GM11168 (cell line): ENCODE measurements around the gene PDGFB.

Experiments used
- in situ Hi-C: fragments of 300-500 bp; cut with MboI; formaldehyde crosslinking; loops from one replicate; pipeline ENCODE4 v1.12.0; 2022; ENCODE audit warnings: low sequenced_read_pairs; ENCODE audit not compliant: unreplicated experiment

Gene PDGFB

GRCh38 chr22:39278040-39278439, 33.3 kb upstream of the PDGFB start:
- in situ Hi-C loops = no loop called here

- in situ Hi-C loops = no loop called here
Observed at GRCh38 chr22:39277142-39277607, 32.4 kb upstream of the PDGFB start.

DNA sequence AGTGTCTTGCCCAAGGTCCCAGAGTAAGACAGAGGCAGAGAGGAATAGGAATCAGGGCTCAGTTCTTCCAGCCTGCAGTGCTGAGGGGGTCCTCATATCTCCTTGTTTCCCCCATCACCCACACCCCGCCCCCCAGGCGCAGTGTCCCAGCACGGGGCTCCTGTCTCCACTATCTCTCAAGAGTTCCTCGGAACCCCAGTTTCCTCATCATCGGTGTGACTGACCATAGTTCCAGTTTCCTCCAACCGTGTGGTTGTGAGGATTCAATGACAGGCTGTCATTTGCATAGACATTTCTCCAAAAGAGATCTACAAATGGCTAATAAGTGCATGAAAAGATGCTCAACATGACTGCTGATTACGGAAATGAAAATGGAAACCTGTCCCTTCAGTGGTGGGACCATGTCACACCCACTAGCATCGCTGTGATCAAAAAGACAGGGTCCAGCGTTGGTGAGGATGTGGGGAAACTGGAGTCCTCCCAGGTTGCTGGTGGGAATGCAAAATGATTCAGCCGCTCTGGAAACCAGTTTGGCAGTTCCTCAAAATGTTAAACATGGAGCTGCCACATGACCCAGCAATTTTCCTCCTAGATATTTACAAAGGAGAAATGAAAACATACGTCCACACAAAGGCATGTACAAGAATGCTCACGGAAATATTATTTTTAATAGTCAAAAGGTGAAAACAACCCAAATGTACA, 31.8 kb upstream of the PDGFB start:
- in situ Hi-C loops = no loop called here

GRCh38 chr22:39275814-39276439, 31.1 kb upstream of the PDGFB start:
- in situ Hi-C loops = no loop called here

DNA sequence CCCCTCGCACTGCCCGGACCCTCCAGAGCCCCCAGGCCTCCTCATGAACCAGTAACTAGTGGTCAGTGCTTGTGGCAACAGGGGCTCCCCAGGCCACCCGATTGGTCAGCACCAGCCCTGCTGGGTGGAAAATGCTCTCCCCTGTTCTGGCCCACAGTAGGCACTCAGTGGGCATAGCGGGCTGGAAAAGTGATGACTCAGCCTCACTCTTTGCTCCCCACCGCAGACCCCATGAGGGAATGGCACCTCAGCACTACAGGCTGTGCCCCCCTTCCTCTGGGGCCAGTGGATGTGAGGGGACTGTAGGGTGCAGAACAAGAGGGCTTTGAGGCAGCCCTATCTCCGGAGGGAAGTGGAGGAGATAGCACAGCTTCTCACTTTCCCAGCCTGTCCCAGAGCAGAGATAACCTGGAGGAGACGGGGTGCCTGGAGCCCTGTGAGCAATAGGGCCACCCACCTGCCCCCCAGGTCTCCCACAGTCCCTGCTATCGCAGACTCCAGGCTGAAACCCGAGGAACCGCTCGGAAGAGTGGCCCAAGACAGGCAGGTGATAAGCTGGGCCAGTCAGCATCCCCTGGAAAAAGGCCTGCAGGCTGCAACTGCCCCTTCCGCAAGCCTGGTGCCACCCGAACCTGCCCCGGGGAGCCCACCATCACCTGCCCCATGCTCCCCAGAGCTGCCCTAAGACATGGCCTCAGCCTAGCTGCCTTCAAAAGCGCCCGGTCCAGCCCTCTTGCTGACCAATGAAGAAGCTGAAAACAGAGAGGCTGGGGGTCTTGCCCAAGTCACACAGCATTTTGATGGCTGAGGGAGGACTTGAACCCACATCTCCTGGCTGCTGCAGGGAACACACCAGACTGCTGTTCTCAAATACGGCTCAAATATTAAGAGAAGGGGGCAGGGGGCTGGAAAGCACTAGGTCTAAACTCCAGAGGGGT, 29.4 kb upstream of the PDGFB start:
- in situ Hi-C loops = no loop called here

GRCh38 chr22:39270792-39271191, 26.0 kb upstream of the PDGFB start:
- in situ Hi-C loops = no loop called here

- in situ Hi-C loops = no loop called here
Observed at GRCh38 chr22:39270280-39270679, 25.5 kb upstream of the PDGFB start.

DNA sequence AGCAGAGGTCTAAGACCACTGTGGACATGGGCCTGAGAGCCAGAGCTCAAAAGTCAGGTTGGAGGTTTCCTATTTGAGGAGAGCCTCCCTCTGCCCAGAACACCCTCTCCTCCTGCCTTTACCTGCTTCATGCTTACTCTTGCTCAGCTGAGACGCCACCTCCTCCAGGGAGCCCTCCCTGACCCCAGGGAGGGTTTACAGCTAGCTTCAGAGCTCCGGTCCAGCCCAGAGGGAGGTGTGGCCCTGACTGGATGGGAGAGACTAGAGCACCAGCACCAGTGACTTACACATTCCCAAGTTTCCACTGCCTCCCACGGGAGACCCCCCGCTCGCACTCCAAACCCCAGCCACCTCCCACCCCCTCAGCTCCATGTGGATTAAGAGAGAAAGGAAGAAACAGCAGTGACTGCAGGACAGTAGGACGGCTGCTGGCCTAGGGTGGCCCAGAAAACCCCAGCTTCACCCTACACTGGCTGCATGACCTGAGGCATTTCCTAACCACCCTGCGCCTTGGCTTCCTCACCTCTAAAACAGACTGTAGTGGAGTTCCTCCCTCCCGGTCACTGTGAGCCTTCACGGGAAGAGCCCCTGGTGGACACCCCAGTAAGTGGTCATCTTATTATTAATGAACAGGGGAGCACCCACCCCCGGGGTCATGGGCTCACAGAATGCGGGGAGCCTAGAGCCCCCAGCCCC, 24.5 kb upstream of the PDGFB start:
- in situ Hi-C loops = no loop called here

GRCh38 chr22:39268645-39269044, 23.9 kb upstream of the PDGFB start:
- in situ Hi-C loops = no loop called here

DNA sequence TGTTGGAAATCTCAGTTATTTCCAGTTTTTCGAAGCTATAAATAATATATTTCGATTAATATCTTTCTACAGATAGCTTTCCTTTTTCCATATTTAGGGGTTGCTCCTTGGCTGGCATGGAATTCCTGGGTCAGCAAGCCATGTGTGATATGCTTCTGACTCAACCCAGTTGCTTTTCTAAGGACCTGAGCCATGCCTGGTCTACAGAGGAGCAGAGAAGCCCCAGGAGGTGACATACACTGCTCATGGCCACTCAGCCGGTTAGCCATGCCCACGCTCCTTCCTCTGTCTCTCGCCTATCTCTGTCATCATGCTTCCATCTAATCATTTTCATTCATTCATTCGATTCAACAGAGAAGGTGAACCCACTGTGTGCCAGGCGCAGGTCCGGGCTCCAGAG, 23.2 kb upstream of the PDGFB start:
- in situ Hi-C loops = no loop called here

GRCh38 chr22:39266398-39267030, 21.7 kb upstream of the PDGFB start:
- in situ Hi-C loops = no loop called here

GRCh38 chr22:39265143-39265886, 20.5 kb upstream of the PDGFB start:
- in situ Hi-C loops = no loop called here

DNA sequence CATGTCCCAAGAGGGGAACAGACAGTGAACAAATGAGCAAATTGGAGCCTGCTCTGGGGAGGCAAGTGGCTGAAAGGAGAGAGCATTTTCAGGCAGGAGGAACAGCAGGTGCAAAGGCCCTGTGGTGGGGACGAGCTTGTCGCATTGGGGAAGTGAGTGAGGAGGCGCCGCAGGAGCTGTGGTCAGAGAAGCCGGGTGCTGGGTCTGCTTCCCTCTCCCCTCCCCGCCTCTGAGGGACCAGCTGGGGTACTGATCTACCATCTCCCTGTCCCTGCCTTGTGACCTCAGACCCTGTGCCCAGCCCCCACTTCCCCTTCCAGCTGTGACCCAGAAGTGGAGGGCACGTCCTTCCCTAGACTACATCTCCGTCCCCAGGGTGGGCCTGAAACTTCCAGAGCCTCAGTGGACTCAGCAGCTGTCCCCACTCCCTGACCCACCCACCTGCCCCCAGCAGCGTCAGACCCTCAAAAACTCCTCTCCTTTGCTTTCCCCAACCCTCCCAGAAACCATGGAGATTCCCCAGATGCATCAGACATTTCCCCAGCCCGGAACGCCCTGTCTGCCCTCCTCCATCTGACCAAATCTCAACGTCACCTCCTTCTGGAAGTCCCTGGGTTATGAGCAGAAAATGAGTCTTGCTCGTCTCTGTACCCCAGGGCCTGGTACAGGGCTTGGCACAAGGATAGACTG, 19.7 kb upstream of the PDGFB start:
- in situ Hi-C loops = no loop called here

- in situ Hi-C loops = no loop called here
Observed at GRCh38 chr22:39263626-39264348, 19.0 kb upstream of the PDGFB start.

DNA sequence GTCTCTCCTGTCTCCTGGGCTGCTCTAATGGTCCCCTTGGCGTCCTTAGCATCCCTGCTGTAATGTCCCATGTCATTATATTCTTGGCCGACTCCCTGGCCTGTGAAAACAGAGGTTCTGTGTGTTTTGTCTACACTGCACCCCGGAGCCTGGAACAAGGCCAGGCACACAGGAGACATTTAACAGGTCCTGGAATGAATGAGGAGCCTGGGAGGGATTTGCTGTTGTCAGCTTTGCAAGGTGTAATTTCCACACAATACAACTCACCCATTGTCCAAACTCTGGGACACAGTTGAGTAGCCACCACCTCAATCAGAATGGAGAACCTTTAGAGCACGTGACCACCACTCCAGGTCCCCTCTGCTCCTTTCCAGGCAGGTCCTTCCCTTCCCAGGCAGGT, 14.9 kb upstream of the PDGFB start:
- in situ Hi-C loops = no loop called here

DNA sequence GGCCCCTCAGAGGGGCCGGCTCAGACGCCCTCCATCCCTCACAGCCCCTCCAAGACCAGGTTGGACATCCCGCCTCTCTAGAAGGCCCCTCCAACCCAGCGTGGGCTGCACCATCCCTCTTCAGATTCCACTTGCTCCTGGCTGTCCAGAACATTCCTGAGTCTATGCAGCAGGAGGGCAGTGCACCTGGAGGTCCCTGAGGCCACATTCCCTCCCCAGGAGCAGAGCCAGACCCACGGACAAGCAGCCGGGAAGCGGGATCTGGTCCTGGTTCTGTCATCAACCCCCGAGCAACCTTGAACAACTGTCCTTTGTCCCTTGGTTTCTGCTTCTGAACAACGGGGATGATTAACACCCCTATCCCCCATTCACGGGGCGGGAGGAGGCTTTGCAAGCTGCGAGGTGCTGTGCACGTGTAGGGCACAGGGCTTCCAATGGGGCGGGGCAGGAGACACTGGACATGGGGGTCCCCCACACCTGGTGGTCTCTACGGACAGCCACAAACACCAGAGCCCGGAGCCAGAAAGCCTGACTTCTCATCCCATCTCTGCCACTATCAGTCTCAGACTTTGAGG, 13.2 kb upstream of the PDGFB start:
- in situ Hi-C loops = no loop called here

DNA sequence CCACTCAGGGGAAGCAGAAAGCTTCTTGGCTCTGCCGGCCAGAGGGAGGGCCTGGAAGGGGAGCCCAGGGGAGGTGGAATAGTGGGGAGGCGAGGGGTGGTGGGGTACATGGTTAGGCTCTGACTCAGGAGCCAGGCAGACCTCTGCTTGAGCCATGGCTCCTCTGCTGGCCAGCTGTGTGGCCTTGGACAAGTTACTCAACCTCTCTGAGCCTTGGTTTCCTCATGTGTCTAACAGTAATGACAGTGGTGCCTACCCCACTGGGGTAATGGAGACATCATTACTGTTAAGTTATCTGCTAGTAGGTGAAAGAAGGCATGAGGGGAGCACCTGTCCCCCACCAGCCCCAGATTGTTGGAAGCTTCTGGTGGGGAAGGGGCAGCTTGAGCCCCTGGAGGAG, 12.2 kb upstream of the PDGFB start:
- in situ Hi-C loops = no loop called here

DNA sequence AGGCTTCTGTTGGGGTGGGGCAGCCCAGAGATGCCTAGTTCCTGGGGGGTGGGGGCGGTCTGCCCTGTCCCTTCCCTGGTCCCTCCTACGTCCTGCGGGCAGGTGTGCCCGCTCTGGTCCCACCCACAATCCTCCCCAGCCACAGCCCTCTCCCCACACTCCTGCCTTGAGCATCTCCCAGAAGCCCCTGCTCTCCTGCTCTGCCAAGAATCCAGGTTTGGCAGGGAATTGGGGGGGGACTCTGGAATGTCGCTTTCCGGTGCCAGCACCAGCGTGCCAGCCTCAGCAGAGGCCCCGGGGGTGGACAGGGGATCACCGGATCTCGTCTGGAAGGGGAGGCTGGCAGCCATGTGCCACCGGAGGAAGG, 11.4 kb upstream of the PDGFB start:
- in situ Hi-C loops = no loop called here
